Liver (tissue), 9 donors: ENCODE data around the gene ORC5. TPM values are rescaled to one million over a fixed set of nuclear protein-coding genes. Genes with fewer than 3 reads are reported as not detected.

Experiments
- DNase-seq: peaks from one replicate; pipeline ENCODE4 v3.0.0-alpha.2; 2017; ENCODE audit warnings: low spot score
- H3K27ac ChIP-seq, 2 donors: one replicate each; pipeline ENCODE4 v1.7.0; 2013; ENCODE audit warnings: inconsistent platforms in 2 of 2, low read length in 2 of 2, control low read depth in 1 of 2, low read depth in 1 of 2, mild to moderate bottlenecking in 1 of 2
- H3K27me3 ChIP-seq, 4 donors: one replicate each; pipeline versions ENCODE4 v1.6.1 to v1.7.0; 2013; ENCODE audit warnings: low read length in 3 of 4, inconsistent platforms in 1 of 4, mild to moderate bottlenecking in 1 of 4, moderate library complexity in 1 of 4; ENCODE audit not compliant: control insufficient read depth in 4 of 4, insufficient read depth in 4 of 4
- H3K36me3 ChIP-seq, 4 donors: one replicate each; pipeline versions ENCODE4 v1.6.1 to v1.7.0; 2013; ENCODE audit warnings: low read length in 3 of 4, mild to moderate bottlenecking in 3 of 4, low read depth in 1 of 4, moderate library complexity in 1 of 4; ENCODE audit not compliant: control insufficient read depth in 4 of 4, insufficient read depth in 3 of 4
- H3K4me1 ChIP-seq, 4 donors: one replicate each; pipeline versions ENCODE4 v1.6.1 to v1.7.0; 2013; ENCODE audit warnings: low read length in 3 of 4, mild to moderate bottlenecking in 3 of 4, moderate library complexity in 1 of 4; ENCODE audit not compliant: control insufficient read depth in 4 of 4, insufficient read depth in 4 of 4
- H3K4me3 ChIP-seq, 3 donors: one replicate each; pipeline versions ENCODE4 v1.6.1 to v1.7.0; 2013; ENCODE audit warnings: low read length in 3 of 3, control low read depth in 1 of 3, low read depth in 1 of 3, mild to moderate bottlenecking in 1 of 3
- H3K9ac ChIP-seq, 2 donors: one replicate each; pipeline ENCODE4 v1.7.0; 2013; ENCODE audit warnings: low read length in 2 of 2, mild to moderate bottlenecking in 2 of 2, moderate library complexity in 2 of 2, control low read depth in 1 of 2, low read depth in 1 of 2
- H3K9me3 ChIP-seq, 4 donors: one replicate each; pipeline versions ENCODE4 v1.6.1 to v1.7.0; 2013; ENCODE audit warnings: low read length in 3 of 4; ENCODE audit not compliant: control insufficient read depth in 4 of 4
- ATF3 ChIP-seq: IDR thresholded peaks from 2 replicates; pipeline ENCODE4 v1.6.1; 2016; ENCODE audit warnings: antibody characterized with exemption
- CTCF ChIP-seq: fragments of 150-350 bp; IDR thresholded peaks from 2 replicates; pipeline ENCODE4 v1.5.1; 2017; ENCODE audit warnings: improper control_type of control experiment, low read depth, low read length; ENCODE audit not compliant: missing input control
- EGR1 ChIP-seq, 2 donors: IDR thresholded peaks; 2 replicates each; pipeline ENCODE4 v1.6.1; 2016 to 2018; ENCODE audit warnings: antibody characterized with exemption in 2 of 2, low read depth in 2 of 2
- FOXA1 ChIP-seq: IDR thresholded peaks from 2 replicates; pipeline ENCODE4 v1.6.1; 2016; ENCODE audit warnings: antibody characterized with exemption
- FOXA2 ChIP-seq: IDR thresholded peaks from 2 replicates; pipeline ENCODE4 v1.6.1; 2016; ENCODE audit warnings: antibody characterized with exemption
- GABPA ChIP-seq, 2 donors: IDR thresholded peaks in 1 of 2; conservative IDR thresholded peaks in 1 of 2; 2 replicates each; pipeline ENCODE4 v1.6.1; 2016; ENCODE audit warnings: antibody characterized with exemption in 2 of 2, mild to moderate bottlenecking in 1 of 2, moderate library complexity in 1 of 2
- HNF4A ChIP-seq, 2 donors: conservative IDR thresholded peaks; 2 replicates each; pipeline ENCODE4 v1.6.1; 2016; ENCODE audit warnings: antibody characterized with exemption in 2 of 2, mild to moderate bottlenecking in 2 of 2
- HNF4G ChIP-seq: IDR thresholded peaks from 2 replicates; pipeline ENCODE4 v1.6.1; 2016; ENCODE audit warnings: antibody characterized with exemption
- JUND ChIP-seq, 2 donors: IDR thresholded peaks; 2 replicates each; pipeline ENCODE4 v1.6.1; 2016; ENCODE audit warnings: antibody characterized with exemption in 2 of 2
- MAX ChIP-seq: IDR thresholded peaks from 2 replicates; pipeline ENCODE4 v1.6.1; 2016; ENCODE audit warnings: antibody characterized with exemption
- NR2F2 ChIP-seq: IDR thresholded peaks from 2 replicates; pipeline ENCODE4 v1.6.1; 2016; ENCODE audit warnings: antibody characterized with exemption
- RAD21 ChIP-seq, 2 donors: IDR thresholded peaks; 2 replicates each; pipeline ENCODE4 v1.6.1; 2016; ENCODE audit warnings: antibody characterized with exemption in 2 of 2, mild to moderate bottlenecking in 2 of 2
- REST ChIP-seq: IDR thresholded peaks from 2 replicates; pipeline ENCODE4 v1.6.1; 2016; ENCODE audit warnings: antibody characterized with exemption, mild to moderate bottlenecking
- RXRA ChIP-seq, 2 donors: IDR thresholded peaks; 2 replicates each; pipeline ENCODE4 v1.6.1; 2017 to 2018; ENCODE audit warnings: antibody characterized with exemption in 2 of 2, mild to moderate bottlenecking in 1 of 2
- SP1 ChIP-seq: IDR thresholded peaks from 2 replicates; pipeline ENCODE4 v1.6.1; 2018; ENCODE audit warnings: antibody characterized with exemption, mild to moderate bottlenecking
- TAF1 ChIP-seq: conservative IDR thresholded peaks from 2 replicates; pipeline ENCODE4 v1.6.1; 2016; ENCODE audit warnings: antibody characterized with exemption, mild to moderate bottlenecking
- YY1 ChIP-seq: IDR thresholded peaks from 2 replicates; pipeline ENCODE4 v1.6.1; 2016; ENCODE audit warnings: antibody characterized with exemption, mild to moderate bottlenecking
- ZBTB33 ChIP-seq: IDR thresholded peaks from 2 replicates; pipeline ENCODE4 v1.6.1; 2016; ENCODE audit warnings: antibody characterized with exemption
- WGBS: extraction: QIAGEN DNeasy Blood & Tissue Kit; methylation state at CpG from one replicate; pipeline ENCODE4 v1.1.7; 2013; 5-methylcytosine and 5-hydroxymethylcytosine counted together
- polyA plus RNA-seq, 2 donors: library from polyadenylated mRNA; stranded (reverse) in 1 of 2; unstranded in 1 of 2; fragments of 200-250 nt in 1 of 2; fragments of >200 nt in 1 of 2; fragmentation: Nextera tagmentation in 1 of 2; extraction: Ambion mirVana in 1 of 2; gene quantifications; one replicate each; pipeline versions ENCODE4 v1.2.1 to v1.2.3, GENCODE V29; 2013 to 2015
- total RNA-seq, 2 donors: library from RNA; depleted of rRNA; stranded (reverse); fragments of >200 nt; gene quantifications; one replicate each; pipeline ENCODE4 v1.2.3, GENCODE V29; 2014
- donor health status: healthy.
- donor health status: healthy.
- donor health status: healthy.
- donor health status: healthy.
- donor health status: healthy.

Gene ORC5
- total and polyA plus RNA-seq, 4 donors, result 8.4 to 20.7 (median 11.5) TPM

GRCh38 chr7:104196161-104196560, 11.7 kb downstream of the ORC5 start:
- Histone ChIP-seq H3K4me1 (no peaks in the 10 kb centered on the region), H3K27ac (no peak overlapping the region), H3K9ac (no peak overlapping the region), H3K4me3 (no peak overlapping the region), H3K27me3 (no peaks in the 10 kb centered on the region), H3K9me3 (no peaks in the 10 kb centered on the region), H3K36me3 (peaks cover 3 to 45% (median 35%) of the 10 kb centered on the region in 4 donors)
- DNase-seq, result no peak
- WGBS, result 89% methylated on average over 2 of the region's 2 CpGs
- TF ChIP-seq FOXA2, result no peak
- no peak for TF ChIP-seq RAD21 (IDR thresholded peaks at IDR 0.05)
- no peak for TF ChIP-seq TAF1
- TF ChIP-seq ATF3, result no peak
- no peak for TF ChIP-seq CTCF
- TF ChIP-seq SP1, result no peak
- TF ChIP-seq HNF4A (conservative IDR thresholded peaks at IDR 0.05), result no peak
- no peak for TF ChIP-seq ZBTB33
- TF ChIP-seq NR2F2, result no peak
- no peak for TF ChIP-seq HNF4G
- no peak for TF ChIP-seq JUND (IDR thresholded peaks at IDR 0.05)
- TF ChIP-seq RXRA (IDR thresholded peaks at IDR 0.05), result no peak
- TF ChIP-seq EGR1 (IDR thresholded peaks at IDR 0.05; ENCODE audit: low read depth in 2 of 2), result no peak
- no peak for TF ChIP-seq REST
- no peak for TF ChIP-seq MAX
- TF ChIP-seq FOXA1, result no peak
- no peak for TF ChIP-seq YY1
- no peak for TF ChIP-seq GABPA (IDR thresholded peaks at IDR 0.05 in 1 of 2, conservative IDR thresholded peaks at IDR 0.05 in 1 of 2)
